Activated CD4-positive, alpha-beta T cell treated with anti-CD3 and anti-CD28 coated beads, Interleukin-10, Interleukin-2, amounts not matched to agents 100 ng/mL and 50 ng/mL, durations not matched to agents 16 hours and 8 hours (primary cell): ENCODE measurements around the gene GPNMB.
"Not testable (repeated sequence)": the region's sequence is repeated elsewhere in the genome, so short reads cannot be mapped to it uniquely, and the experiment has no call there.

Experiments
- DNase-seq: peaks from one replicate; pipeline ENCODE4 v3.0.0-alpha.2; 2020

GPNMB gene

GRCh38 chr7:23246555-23246954, at the start of gene GPNMB:
GPNMB (plus strand) TSS chr7:23246775; CDS start chr7:23246858, 83 bp downstream.
- DNase-seq = no peak

GRCh38 chr7:23197745-23198144, 48.8 kb upstream of the GPNMB start:
- not testable (repeated sequence) for DNase-seq

- DNase-seq = no peak
Observed at GRCh38 chr7:23200331-23200730, 46.2 kb upstream of the GPNMB start.

GRCh38 chr7:23204241-23204640, 42.3 kb upstream of the GPNMB start:
- DNase-seq = no peak

DNA sequence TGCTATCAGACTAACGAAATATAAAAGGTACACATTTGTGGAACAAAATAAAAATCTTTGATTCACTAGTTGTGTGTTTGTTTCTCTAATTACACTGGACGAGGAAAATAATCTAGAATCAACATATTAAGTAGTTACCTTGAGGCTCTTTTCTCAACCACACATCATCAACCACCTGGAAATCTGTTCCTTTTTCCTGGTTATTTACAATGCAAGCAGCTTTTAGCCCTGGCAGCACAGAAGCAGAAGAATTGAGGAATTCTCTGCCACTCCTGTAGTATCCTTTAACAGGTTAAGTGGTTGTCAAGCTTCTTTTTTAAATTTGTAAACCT, 41.0 kb upstream of the GPNMB start:
- DNase-seq = no peak

DNA sequence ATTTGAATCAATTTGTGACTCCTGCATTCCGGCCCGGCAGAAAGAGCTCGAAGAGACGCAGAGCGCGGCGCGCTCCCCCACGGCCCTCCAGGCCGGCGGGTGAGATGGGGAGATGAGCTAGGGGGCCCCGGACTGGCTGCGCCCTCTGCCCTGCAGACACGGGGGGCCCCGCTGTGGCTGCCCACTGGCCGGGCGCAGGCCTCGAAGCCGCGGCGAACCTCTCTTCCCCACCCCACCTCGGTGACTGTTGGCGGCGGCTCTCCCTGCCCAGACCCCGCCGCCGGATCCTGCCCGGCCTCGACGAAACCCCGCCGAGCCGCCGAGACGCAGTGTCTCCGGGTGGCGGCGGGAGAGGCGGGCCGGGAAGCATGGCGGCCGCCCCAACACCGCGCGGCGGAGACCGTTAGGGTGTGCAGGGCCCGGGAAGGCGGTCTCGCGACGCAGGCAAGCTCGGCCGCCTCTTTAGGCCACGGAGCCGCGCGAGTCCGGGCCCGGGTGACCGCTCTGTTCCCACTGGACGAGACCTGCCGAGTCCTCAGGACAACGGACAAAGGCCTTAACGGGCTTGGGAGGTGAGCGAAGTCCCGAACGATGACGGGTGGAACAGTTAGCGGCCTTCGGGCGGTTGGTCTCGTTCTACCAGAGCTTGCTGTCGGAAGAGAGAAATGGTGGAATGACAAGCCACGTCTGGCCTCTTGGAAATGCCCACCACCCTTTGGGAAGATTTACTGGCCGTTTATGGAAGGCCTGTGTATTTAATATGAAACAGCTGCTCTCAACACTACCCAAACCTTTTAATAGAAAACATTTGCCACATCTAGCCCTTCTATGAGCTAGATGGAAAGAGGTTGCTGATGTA, 40.4 kb upstream of the GPNMB start:
- no peak for DNase-seq

GRCh38 chr7:23207021-23207420, 39.6 kb upstream of the GPNMB start:
- no peak for DNase-seq

DNA sequence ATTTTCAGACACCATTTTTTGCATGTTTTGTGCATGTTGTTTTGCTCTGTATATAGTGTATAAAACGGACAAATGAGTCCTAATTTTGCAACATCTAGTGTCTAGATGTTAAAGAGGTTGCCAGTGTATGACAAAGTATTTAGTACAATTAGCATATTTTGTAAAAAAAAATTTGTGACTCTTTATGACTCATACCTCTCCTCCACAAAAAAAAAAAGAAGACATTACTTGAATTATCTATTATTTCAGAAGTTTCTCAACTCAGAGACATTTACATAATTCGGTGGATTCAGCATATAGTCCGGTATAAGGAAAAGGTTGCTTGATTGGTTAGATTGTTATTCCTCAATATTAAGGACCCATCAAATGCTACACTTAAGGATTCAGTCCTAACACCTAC, 38.7 kb upstream of the GPNMB start:
- DNase-seq = no peak

GRCh38 chr7:23208316-23208715, 38.3 kb upstream of the GPNMB start:
- DNase-seq = no peak

- DNase-seq = no peak
Observed at GRCh38 chr7:23210506-23210905, 36.1 kb upstream of the GPNMB start.

GRCh38 chr7:23211589-23211988, 35.0 kb upstream of the GPNMB start:
- no peak for DNase-seq

DNA sequence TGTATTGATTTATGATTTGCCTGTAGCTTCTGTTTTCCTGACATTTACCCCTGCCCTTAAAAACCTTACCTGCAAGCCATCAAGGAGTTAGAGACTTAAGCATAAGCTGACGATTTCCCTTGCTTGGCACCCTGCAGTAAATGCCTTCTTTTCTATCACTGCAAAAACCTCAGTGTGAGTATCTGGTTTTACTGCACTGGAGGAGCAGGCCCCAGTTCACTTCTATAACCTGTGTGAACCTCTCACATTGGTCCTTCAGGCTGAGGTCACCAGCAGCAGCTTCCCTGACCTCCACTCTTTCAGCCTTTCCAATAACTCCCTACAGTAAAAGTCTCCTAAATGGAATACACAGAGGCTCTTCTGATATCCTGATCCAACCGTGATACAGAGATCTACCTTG, 34.2 kb upstream of the GPNMB start:
- DNase-seq = no peak

DNA sequence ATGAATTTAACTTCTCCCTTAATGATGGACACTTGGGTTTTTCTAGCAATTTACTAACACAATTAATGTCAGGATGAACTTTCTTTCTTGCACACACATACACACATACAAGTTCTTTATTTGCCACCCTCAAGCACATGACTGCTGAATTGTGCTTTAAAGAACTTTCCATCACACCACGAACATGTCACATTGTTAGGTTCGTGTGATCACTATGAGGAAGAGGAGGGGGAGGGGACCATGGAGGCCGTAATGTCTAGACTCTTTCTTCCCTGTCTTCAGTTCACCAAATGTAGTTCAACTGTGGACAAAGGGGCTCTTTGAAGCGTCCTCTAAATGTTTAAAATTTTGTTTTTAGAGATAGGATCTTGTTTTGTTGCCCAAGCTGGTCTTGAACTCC, 33.7 kb upstream of the GPNMB start:
- DNase-seq = no peak

- no peak for DNase-seq
Observed at GRCh38 chr7:23213755-23214154, 32.8 kb upstream of the GPNMB start.

- DNase-seq = no peak
Observed at GRCh38 chr7:23214423-23214822, 32.2 kb upstream of the GPNMB start.

DNA sequence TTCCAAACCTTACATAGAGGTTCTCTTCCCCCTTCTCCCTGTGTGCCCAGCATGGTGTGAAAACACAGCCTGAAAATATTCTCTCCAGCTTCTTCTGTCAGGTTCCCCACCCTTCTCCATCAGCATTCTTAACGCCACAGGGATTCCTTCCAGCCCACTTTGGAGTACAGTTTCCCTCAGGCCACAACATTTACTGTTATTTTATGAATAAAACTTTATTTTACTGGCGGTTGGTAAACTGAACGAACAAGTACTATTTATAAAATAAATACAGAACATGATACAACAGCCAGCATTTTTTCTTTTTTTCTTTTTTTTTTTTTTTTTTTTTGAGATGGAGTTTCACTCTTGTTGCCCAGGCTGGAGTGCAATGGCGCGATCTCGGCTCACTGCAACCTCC, 31.6 kb upstream of the GPNMB start:
- DNase-seq = no peak

DNA sequence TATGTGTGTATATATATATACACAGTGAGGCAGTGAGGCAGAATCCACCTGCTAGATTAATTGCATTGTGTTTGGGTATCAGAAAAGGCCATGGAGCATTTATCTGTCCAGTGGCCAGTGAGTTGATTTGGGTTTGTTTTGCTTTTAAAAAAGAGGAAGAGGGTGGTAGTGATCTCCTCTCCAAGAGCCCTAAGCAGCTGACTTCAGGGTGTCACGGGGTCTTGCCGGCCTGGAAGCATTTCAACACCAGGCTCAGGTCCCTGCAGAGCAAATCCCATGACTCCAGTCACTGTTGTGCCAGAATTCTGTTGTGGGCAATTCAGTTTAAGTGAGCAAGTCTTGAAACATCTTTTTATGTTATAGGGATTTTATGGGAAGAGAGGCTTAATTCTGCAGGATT, 30.6 kb upstream of the GPNMB start:
- no peak for DNase-seq

DNA sequence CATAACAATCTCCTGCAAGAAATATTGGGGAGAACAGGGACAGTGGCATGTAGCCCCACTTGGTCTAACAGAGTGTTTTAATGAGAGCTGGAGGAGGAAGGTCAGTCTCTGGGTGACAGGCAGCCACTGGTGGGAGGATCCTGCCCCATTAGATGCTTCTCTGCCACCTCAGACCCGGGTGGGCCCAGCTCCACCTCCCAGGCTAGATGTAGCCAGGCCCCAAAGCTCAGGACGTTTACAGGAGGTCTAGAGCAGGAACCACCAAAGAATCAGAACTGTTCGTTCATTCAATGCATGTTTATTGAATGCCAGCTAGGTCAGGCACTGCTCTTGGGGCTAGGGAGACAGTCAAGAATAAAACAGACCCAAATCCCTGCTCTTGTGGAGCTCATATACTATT, 28.4 kb upstream of the GPNMB start:
- no peak for DNase-seq

GRCh38 chr7:23220690-23221305, 25.8 kb upstream of the GPNMB start:
- DNase-seq = no peak

- DNase-seq = no peak
Observed at GRCh38 chr7:23222439-23223030, 24.0 kb upstream of the GPNMB start.

DNA sequence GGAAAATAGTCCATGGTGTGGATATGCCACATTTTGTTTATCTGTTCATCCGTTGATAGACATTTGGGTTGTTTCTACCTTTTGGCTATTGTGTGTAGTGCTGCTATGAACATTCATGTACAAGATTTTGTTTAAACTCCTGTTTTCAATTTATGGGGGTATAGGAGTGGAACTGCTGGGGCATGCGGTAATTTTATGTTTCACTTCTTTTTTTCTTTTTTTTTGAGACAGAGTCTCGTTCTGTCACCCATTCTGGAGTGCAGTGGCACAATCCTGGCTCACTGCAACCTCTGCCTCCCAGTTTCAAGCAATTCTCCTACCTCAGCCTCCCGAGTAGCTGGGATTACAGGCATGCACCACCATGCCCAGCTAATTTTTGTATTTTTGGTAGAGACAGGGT, 22.2 kb upstream of the GPNMB start:
- not testable (repeated sequence) for DNase-seq

DNA sequence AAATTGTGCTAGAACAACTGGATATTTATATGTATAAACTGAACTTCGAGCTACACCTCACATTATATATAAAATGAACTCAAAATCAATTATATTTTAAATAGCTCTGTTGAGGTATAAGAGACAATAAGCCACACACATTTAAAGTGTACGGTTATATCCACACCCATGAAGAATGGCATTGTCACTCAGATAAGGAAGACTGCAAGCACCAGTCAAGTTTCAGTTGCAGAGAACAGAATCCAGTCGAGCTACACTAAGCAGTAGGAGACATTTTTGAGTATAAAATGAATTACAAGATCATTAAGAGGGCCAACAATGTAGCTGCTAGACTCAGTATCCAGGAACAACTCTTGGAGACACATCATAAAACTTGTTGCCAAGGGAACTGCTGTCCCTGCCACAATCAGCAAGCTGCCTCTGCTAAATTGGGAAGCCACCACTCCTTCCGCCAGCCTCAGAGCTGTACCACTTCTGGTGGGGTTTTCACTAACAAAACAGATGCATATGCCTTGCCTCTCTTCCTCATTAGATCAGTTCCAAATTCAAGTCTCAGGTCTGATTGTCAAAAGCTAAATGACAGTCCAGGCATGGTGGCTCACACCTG, 19.6 kb upstream of the GPNMB start:
- DNase-seq = no peak

DNA sequence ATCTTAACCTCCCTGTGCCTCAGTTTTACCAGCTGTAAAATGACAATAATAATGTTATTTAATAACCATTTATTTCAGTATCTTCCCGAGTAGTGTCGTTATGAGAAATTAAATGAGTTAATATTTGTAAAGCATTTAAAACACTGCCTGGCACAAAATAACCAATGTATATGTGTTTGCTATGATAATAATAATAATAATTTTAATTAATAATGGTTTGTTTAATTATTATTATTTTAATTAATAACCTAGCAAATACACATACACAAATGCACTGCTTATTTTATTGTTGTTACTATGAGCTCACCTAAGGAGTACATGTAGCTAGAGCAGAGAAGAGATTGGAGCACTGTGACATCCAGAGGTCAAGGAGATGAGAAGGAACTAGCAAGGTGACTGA, 18.2 kb upstream of the GPNMB start:
- DNase-seq = no peak

DNA sequence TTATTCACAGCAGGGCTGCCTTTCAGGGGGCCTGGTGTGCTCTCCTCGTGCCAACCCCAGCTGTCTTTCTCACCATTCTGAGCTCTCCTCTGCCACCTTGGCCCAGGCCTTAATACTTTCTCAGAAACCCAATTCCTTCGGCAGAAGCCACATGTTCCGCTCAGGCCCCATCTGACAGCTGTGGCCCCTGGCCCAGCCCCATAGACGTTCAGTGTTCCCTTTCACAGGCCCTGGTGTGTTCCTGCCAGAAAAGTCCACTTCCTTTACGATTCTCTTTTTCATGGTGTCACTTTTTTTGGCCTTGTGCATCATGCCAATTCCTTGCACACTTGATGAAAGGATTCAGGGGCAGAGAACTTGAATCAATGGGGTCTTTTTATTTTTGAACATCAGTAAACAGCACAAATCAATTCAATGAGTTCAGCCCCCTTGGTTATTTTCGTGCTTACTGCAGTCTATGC, 15.9 kb upstream of the GPNMB start:
- DNase-seq = no peak
